ENCODE data around the gene SLCO2A1.

The SLCO2A1 gene

GRCh38 chr3:133986311-133986710, 43.4 kb downstream of the SLCO2A1 start:
- H4K20me1 ChIP-seq (ENCODE audit: insufficient read depth, low read length) = no peaks in the 10 kb centered on the region
- H3K27ac ChIP-seq (ENCODE audit: low read length) = no peak overlapping the region
- TF ChIP-seq CTCF (IDR thresholded peaks at IDR 0.05; ENCODE audit: low read length) (no peak), EZH2 (optimal IDR thresholded peaks at IDR 0.05; ENCODE audit: low read depth, low read length) (no peak), EZH2phosphoT487 (IDR thresholded peaks at IDR 0.05; ENCODE audit: low read length) (no peak)

DNA sequence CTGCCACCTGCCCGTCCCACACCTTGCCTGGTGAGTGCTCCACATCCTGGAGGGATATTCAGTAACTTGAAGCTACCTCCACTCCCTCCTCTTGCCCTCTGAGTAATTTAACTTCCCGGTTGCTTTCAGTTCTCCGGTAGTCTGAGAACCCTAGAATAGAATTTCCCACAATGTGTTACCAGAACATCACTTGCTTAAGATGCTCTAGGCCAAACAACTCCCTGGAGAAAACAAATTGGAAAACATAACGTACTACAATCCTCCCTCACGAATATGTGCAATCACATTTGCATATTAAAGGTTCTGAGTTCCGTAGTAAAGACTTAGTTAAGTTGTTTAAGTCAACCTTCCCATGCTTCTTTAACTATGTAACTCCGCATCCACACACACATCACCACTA, 44.8 kb downstream of the SLCO2A1 start:
- Histone ChIP-seq H2AFZ (ENCODE audit: low read length) (no peak overlapping the region), H3K4me3 (ENCODE audit: low read length) (no peak overlapping the region), H3F3A (ENCODE audit: insufficient read depth, low read length) (no peaks in the 10 kb centered on the region), H3K9ac (ENCODE audit: low read length) (no peak overlapping the region), H3K36me3 (replicated peaks; ENCODE audit: insufficient read depth, low read length) (no peaks in the 10 kb centered on the region), H3K9me3 (replicated peaks; ENCODE audit: insufficient read depth, low read length) (no peaks in the 10 kb centered on the region), H3K27me3 (replicated peaks; ENCODE audit: insufficient read depth, low read length) (no peaks in the 10 kb centered on the region), H3K4me1 (ENCODE audit: low read length) (no peaks in the 10 kb centered on the region), H4K20me1 (ENCODE audit: insufficient read depth, low read length) (no peaks in the 10 kb centered on the region), H3K27ac (ENCODE audit: low read length) (no peak overlapping the region), H3K9me2 (replicated peaks; ENCODE audit: insufficient read depth, low read length) (no peaks in the 10 kb centered on the region), H3K79me2 (ENCODE audit: low read length) (no peaks in the 10 kb centered on the region), H3K4me2 (ENCODE audit: low read depth, low read length) (no peak overlapping the region)
- DNase-seq = no peak
- TF ChIP-seq CTCF (IDR thresholded peaks at IDR 0.05; ENCODE audit: low read length) (no peak), EZH2phosphoT487 (IDR thresholded peaks at IDR 0.05; ENCODE audit: low read length) (no peak), EZH2 (optimal IDR thresholded peaks at IDR 0.05; ENCODE audit: low read depth, low read length) (no peak)

More at GRCh38 chr3:133986311-133986710, 43.4 kb downstream of the SLCO2A1 start:
- H3K9ac ChIP-seq (ENCODE audit: low read length) = no peak overlapping the region
- H3K9me2 ChIP-seq (replicated peaks; ENCODE audit: insufficient read depth, low read length) = no peaks in the 10 kb centered on the region
- H2AFZ ChIP-seq (ENCODE audit: low read length) = no peak overlapping the region
- H3K27me3 ChIP-seq (replicated peaks; ENCODE audit: insufficient read depth, low read length) = no peaks in the 10 kb centered on the region
- DNase-seq = no peak
- H3K9me3 ChIP-seq (replicated peaks; ENCODE audit: insufficient read depth, low read length) = no peaks in the 10 kb centered on the region
- no peaks in the 10 kb centered on the region for H3F3A ChIP-seq (ENCODE audit: insufficient read depth, low read length)
- no peaks in the 10 kb centered on the region for H3K4me1 ChIP-seq (ENCODE audit: low read length)
- H3K79me2 ChIP-seq (ENCODE audit: low read length) = no peaks in the 10 kb centered on the region
- H3K36me3 ChIP-seq (replicated peaks; ENCODE audit: insufficient read depth, low read length) = no peaks in the 10 kb centered on the region
- H3K4me3 ChIP-seq (ENCODE audit: low read length) = no peak overlapping the region
- H3K4me2 ChIP-seq (ENCODE audit: low read depth, low read length) = no peak overlapping the region

GRCh38 chr3:133983576-133984560, 45.9 kb downstream of the SLCO2A1 start:
- Histone ChIP-seq H3K79me2 (ENCODE audit: low read length) (no peaks in the 10 kb centered on the region), H3K36me3 (replicated peaks; ENCODE audit: insufficient read depth, low read length) (no peaks in the 10 kb centered on the region)

More at GRCh38 chr3:133983576-133984560, 45.9 kb downstream of the SLCO2A1 start:
- no peak overlapping the region for H3K4me3 ChIP-seq (ENCODE audit: low read length)
- H3K9me3 ChIP-seq (replicated peaks; ENCODE audit: insufficient read depth, low read length) = no peaks in the 10 kb centered on the region
- H3K9me2 ChIP-seq (replicated peaks; ENCODE audit: insufficient read depth, low read length) = no peaks in the 10 kb centered on the region
- no peaks in the 10 kb centered on the region for H3K27me3 ChIP-seq (replicated peaks; ENCODE audit: insufficient read depth, low read length)
- H3F3A ChIP-seq (ENCODE audit: insufficient read depth, low read length) = no peaks in the 10 kb centered on the region
- no peaks in the 10 kb centered on the region for H4K20me1 ChIP-seq (ENCODE audit: insufficient read depth, low read length)
- H3K4me2 ChIP-seq (ENCODE audit: low read depth, low read length) = no peak overlapping the region
- DNase-seq = no peak
- H2AFZ ChIP-seq (ENCODE audit: low read length) = no peak overlapping the region
- H3K4me1 ChIP-seq (ENCODE audit: low read length) = no peaks in the 10 kb centered on the region
- no peak for TF ChIP-seq EZH2phosphoT487 (IDR thresholded peaks at IDR 0.05; ENCODE audit: low read length)
- TF ChIP-seq CTCF (IDR thresholded peaks at IDR 0.05; ENCODE audit: low read length) = no peak
- no peak for TF ChIP-seq EZH2 (optimal IDR thresholded peaks at IDR 0.05; ENCODE audit: low read depth, low read length)
- no peak overlapping the region for H3K9ac ChIP-seq (ENCODE audit: low read length)
- H3K27ac ChIP-seq (ENCODE audit: low read length) = no peak overlapping the region

All from MM.1S (cell line).